ENCODE measurements around the gene SIRT3.

GRCh38 chr11:215581-216037, 20.5 kb downstream of the SIRT3 start:
- TF ChIP-seq CTCF (conservative IDR thresholded peaks at IDR 0.05; ENCODE audit: low read length) (no peak), EZH2phosphoT487 (IDR thresholded peaks at IDR 0.05; ENCODE audit: borderline replicate concordance) (no peak)

Data from Loucy (cell line).